IMR-90 (cell line): Measurements from ENCODE around the gene DLX2. TPM values are rescaled to one million over a fixed set of nuclear protein-coding genes. Genes with fewer than 3 reads are reported as not detected.

Experiments
- ATAC-seq: fragments of 200-7000 bp; cut with Tn5 transposase; 2 replicates; pipeline ENCODE4 v1.9.1; 2020; ENCODE audit warnings: low read depth, mild to moderate bottlenecking, moderate library complexity
- BruUV-seq: library from RNA; stranded (reverse); fragments of 400-500 nt; replicated peaks from 2 replicates; lab custom pipeline; 2021; lab: Mats Ljungman, UMichigan
- CTCF ChIA-PET: fragments of 300-600 bp; formaldehyde crosslinking; extraction: SDS; loops from one replicate; lab custom pipeline; 2021; ENCODE audit warnings: antibody characterized with exemption; lab: Yijun Ruan, JAX
- POLR2A ChIA-PET: fragments of 300-600 bp; sonication (Branson Sonifier 250); formaldehyde crosslinking; loops from one replicate; lab custom pipeline; 2022; ENCODE audit warnings: antibody characterized with exemption; ENCODE audit not compliant: unreplicated experiment; lab: Charles Lee
- DNase-seq: peaks from one replicate; pipeline ENCODE4 v3.0.0; 2013
- H2AFZ ChIP-seq: replicated peaks from 2 replicates; pipeline ENCODE3; 2013; ENCODE audit warnings: low read length, mild to moderate bottlenecking; ENCODE audit not compliant: poor library complexity
- H2AK5ac ChIP-seq: 2 replicates; pipeline ENCODE4 v1.6.1; 2013; ENCODE audit warnings: low read depth, low read length, inconsistent platforms
- H2AK9ac ChIP-seq: replicated peaks from 2 replicates; pipeline ENCODE3; 2013; ENCODE audit warnings: mild to moderate bottlenecking, low read depth, low read length, moderate library complexity; ENCODE audit not compliant: poor library complexity
- H2BK120ac ChIP-seq: 2 replicates; pipeline ENCODE4 v1.6.1; 2013; ENCODE audit warnings: low read depth, low read length, inconsistent platforms
- H2BK15ac ChIP-seq: 3 replicates; pipeline ENCODE4 v1.6.1; 2013; ENCODE audit warnings: low read depth, low read length, inconsistent platforms
- H2BK20ac ChIP-seq: 2 replicates; pipeline ENCODE4 v1.6.1; 2013; ENCODE audit warnings: low read depth, mild to moderate bottlenecking, inconsistent platforms, low read length, moderate library complexity
- H2BK5ac ChIP-seq: 2 replicates; pipeline ENCODE4 v1.6.1; 2013; ENCODE audit warnings: mild to moderate bottlenecking, low read depth, low read length, inconsistent platforms; ENCODE audit not compliant: poor library complexity, severe bottlenecking
- H3K14ac ChIP-seq: replicated peaks from 2 replicates; pipeline ENCODE4 v1.6.1; 2013; ENCODE audit warnings: low read depth, low read length, inconsistent platforms
- H3K18ac ChIP-seq: 2 replicates; pipeline ENCODE4 v1.6.1; 2013; ENCODE audit warnings: low read depth, low read length, control low read depth
- H3K23ac ChIP-seq: 2 replicates; pipeline ENCODE4 v1.6.1; 2013; ENCODE audit warnings: low read depth, low read length, inconsistent platforms
- H3K27ac ChIP-seq: 2 replicates; pipeline ENCODE4 v1.5.1; 2013; ENCODE audit warnings: mild to moderate bottlenecking, control low read depth, low read length; ENCODE audit not compliant: insufficient read depth
- H3K27me3 ChIP-seq: 2 replicates; pipeline ENCODE4 v1.6.1; 2013; ENCODE audit warnings: low read length; ENCODE audit not compliant: control insufficient read depth, insufficient read depth
- H3K36me3 ChIP-seq: 2 replicates; pipeline ENCODE4 v1.6.1; 2013; ENCODE audit warnings: low read length, mixed read lengths; ENCODE audit not compliant: control insufficient read depth, insufficient read depth
- H3K4ac ChIP-seq: 2 replicates; pipeline ENCODE4 v1.6.1; 2013; ENCODE audit warnings: low read depth, low read length, inconsistent platforms
- H3K4me1 ChIP-seq: 2 replicates; pipeline ENCODE4 v1.6.1; 2013; ENCODE audit warnings: low read length, mixed read lengths; ENCODE audit not compliant: control insufficient read depth, insufficient read depth
- H3K4me2 ChIP-seq: 2 replicates; pipeline ENCODE4 v1.6.1; 2013; ENCODE audit warnings: low read depth, mild to moderate bottlenecking, control low read depth, low read length, moderate library complexity
- H3K4me3 ChIP-seq: 2 replicates; pipeline ENCODE4 v1.5.1; 2013; ENCODE audit warnings: low read depth, mild to moderate bottlenecking, control low read depth, low read length, moderate library complexity; ENCODE audit not compliant: insufficient read depth
- H3K56ac ChIP-seq: 2 replicates; pipeline ENCODE4 v1.6.1; 2013; ENCODE audit warnings: low read length, inconsistent platforms; ENCODE audit not compliant: insufficient read depth; ENCODE audit errors: extremely low read depth
- H3K79me1 ChIP-seq, 2 experiments: 2 replicates each; pipeline ENCODE4 v1.6.1; 2013; ENCODE audit warnings: low read length in 2 of 2, inconsistent platforms in 1 of 2, low read depth in 1 of 2
- H3K9ac ChIP-seq: 2 replicates; pipeline ENCODE4 v1.6.1; 2013; ENCODE audit warnings: low read depth, low read length, control low read depth
- H3K9me1 ChIP-seq: 2 replicates; pipeline ENCODE4 v1.6.1; 2013; ENCODE audit warnings: low read length, inconsistent platforms; ENCODE audit not compliant: insufficient read depth
- H3K9me3 ChIP-seq: 2 replicates; pipeline ENCODE4 v1.6.1; 2013; ENCODE audit warnings: low read length; ENCODE audit not compliant: control insufficient read depth, insufficient read depth
- H4K20me1 ChIP-seq: 2 replicates; pipeline ENCODE4 v1.6.1; 2013; ENCODE audit warnings: low read length, inconsistent platforms; ENCODE audit not compliant: insufficient read depth
- H4K5ac ChIP-seq: 2 replicates; pipeline ENCODE4 v1.6.1; 2013; ENCODE audit warnings: mild to moderate bottlenecking, low read depth, low read length, control low read depth
- H4K8ac ChIP-seq, 2 experiments: 2 replicates each; pipeline ENCODE4 v1.6.1; 2013; ENCODE audit warnings: low read depth in 2 of 2, low read length in 2 of 2, control low read depth in 1 of 2, inconsistent platforms in 1 of 2
- H4K91ac ChIP-seq: 2 replicates; pipeline ENCODE4 v1.6.1; 2013; ENCODE audit warnings: low read depth, low read length, inconsistent platforms; ENCODE audit not compliant: insufficient read depth
- BHLHE40 ChIP-seq: fragments of 150-350 bp; IDR thresholded peaks from 2 replicates; pipeline ENCODE4 v1.6.1; 2016; ENCODE audit warnings: mild to moderate bottlenecking, low read depth, low read length
- CEBPB ChIP-seq: IDR thresholded peaks from 2 replicates; pipeline ENCODE4 v1.6.1; 2012; ENCODE audit warnings: low read depth, low read length, improper control_type of control experiment
- CHD1 ChIP-seq: IDR thresholded peaks from 2 replicates; pipeline ENCODE4 v1.6.1; 2012; ENCODE audit warnings: low read depth, low read length, improper control_type of control experiment
- CTCF ChIP-seq: conservative IDR thresholded peaks from 2 replicates; pipeline ENCODE4 v1.5.1; 2012; ENCODE audit warnings: mild to moderate bottlenecking, low read depth, low read length, improper control_type of control experiment
- FOS ChIP-seq: fragments of 150-350 bp; IDR thresholded peaks from 2 replicates; pipeline ENCODE4 v1.6.1; 2016; ENCODE audit warnings: low read depth, low read length
- MXI1 ChIP-seq: IDR thresholded peaks from 2 replicates; pipeline ENCODE4 v1.6.1; 2012; ENCODE audit warnings: low read depth, mild to moderate bottlenecking, low read length, moderate library complexity, borderline replicate concordance
- NFE2L2 ChIP-seq: fragments of 150-350 bp; IDR thresholded peaks from 2 replicates; pipeline ENCODE4 v1.6.1; 2016; ENCODE audit warnings: low read depth, mild to moderate bottlenecking, low read length
- POLR2A ChIP-seq: IDR thresholded peaks from 2 replicates; pipeline ENCODE4 v1.6.1; 2012; ENCODE audit warnings: mild to moderate bottlenecking, low read depth, low read length
- RAD21 ChIP-seq: IDR thresholded peaks from 2 replicates; pipeline ENCODE4 v1.6.1; 2012; ENCODE audit warnings: low read length, improper control_type of control experiment
- RCOR1 ChIP-seq: IDR thresholded peaks from 2 replicates; pipeline ENCODE4 v1.6.1; 2012; ENCODE audit warnings: mild to moderate bottlenecking, low read length, improper control_type of control experiment; ENCODE audit not compliant: insufficient replicate concordance
- RFX5 ChIP-seq: IDR thresholded peaks from 2 replicates; pipeline ENCODE4 v1.8.0; 2012; ENCODE audit warnings: low read depth, mild to moderate bottlenecking, low read length, moderate library complexity
- SMC3 ChIP-seq: fragments of 150-350 bp; IDR thresholded peaks from 2 replicates; pipeline ENCODE4 v1.6.1; 2016; ENCODE audit warnings: low read depth, mild to moderate bottlenecking, antibody characterized with exemption, low read length, moderate library complexity
- WGBS, 2 experiments: methylation state at CpG; one replicate each; pipeline versions ENCODE4 v1.1.5 to v1.1.7; 2013; ENCODE audit warnings: missing lambda C conversion rate in 2 of 2; ENCODE audit not compliant: insufficient read length in 1 of 2; ENCODE audit errors: extremely low coverage in 2 of 2; 5-methylcytosine and 5-hydroxymethylcytosine counted together
- dilution Hi-C: fragments of 300-500 bp; cut with HindIII; formaldehyde crosslinking; loops from one replicate; pipeline ENCODE4 v1.14.3; 2018; ENCODE audit warnings: low sequenced_read_pairs; ENCODE audit not compliant: unreplicated experiment
- in situ Hi-C: fragments of 300-500 bp; cut with MboI; formaldehyde crosslinking; loops from 3 replicates; pipeline ENCODE4 v1.14.3; 2019; ENCODE audit warnings: low sequenced_read_pairs, inconsistent platforms, mixed read lengths
- intact Hi-C: fragments of 100-400 bp; cut with micrococcal nuclease; formaldehyde crosslinking; loops from 2 replicates; pipeline ENCODE4 v1.10.0; 2022
- polyA plus RNA-seq, 3 experiments: library from polyadenylated mRNA; depleted of rRNA; stranded (reverse); fragments of >200 nt; gene quantifications; 2 replicates each; pipeline ENCODE4 v1.2.3, GENCODE V29; 2012; ENCODE audit warnings: low replicate concordance in 1 of 3
- total RNA-seq: library from RNA; depleted of rRNA; stranded (reverse); fragments of >200 nt; gene quantifications from 2 replicates; pipeline ENCODE4 v1.2.3, GENCODE V29; 2012
- TF ChIP-seq, protein P1 (sequence below): fragments of 150-350 bp; IDR thresholded peaks from 2 replicates; pipeline ENCODE4 v1.6.1; 2017; ENCODE audit warnings: mild to moderate bottlenecking, antibody characterized with exemption, low read length, low read depth

DLX2 gene
- total and polyA plus RNA-seq, 2 of the 4 experiments (the other 2 are of a cell fraction), result 0.38 TPM; not detected in 1

DNA sequence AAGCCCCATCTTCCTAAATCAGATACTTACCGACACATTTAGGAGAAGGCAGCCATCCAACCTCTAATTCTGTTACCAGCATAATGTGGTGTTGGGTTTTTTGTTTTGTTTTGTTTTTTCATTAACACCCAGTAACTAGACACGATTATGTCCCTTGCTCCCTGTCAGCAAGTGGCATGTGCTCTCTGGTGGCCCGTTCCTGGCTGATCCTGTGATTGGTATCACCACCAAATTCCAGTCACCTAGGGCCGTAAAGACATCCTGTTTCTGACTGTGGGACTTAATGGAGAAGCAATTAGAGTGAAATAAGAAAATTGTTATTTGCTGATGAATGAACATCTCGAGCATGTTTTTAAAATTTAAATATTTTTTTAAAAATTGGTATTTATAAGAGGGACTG is 23.3 kb downstream of the DLX2 start:
- ChIA-PET POLR2A (no interaction called here), CTCF (no interaction called here)
- in situ Hi-C loops, result no loop called here

More for the DNA sequence above, 23.3 kb downstream of the DLX2 start:
- H4K91ac ChIP-seq, result no peak overlapping the region
- no peak overlapping the region for H3K23ac ChIP-seq
- no peaks in the 10 kb centered on the region for H3K4me1 ChIP-seq
- peaks cover 12% of the 10 kb centered on the region for H3K9me3 ChIP-seq
- no peaks in the 10 kb centered on the region for H3K79me1 ChIP-seq
- TF ChIP-seq CEBPB (no peak), CTCF (no peak), CHD1 (no peak), RCOR1 (no peak), FOS (no peak), POLR2A (no peak), RFX5 (no peak), RAD21 (no peak), SMC3 (no peak), MXI1 (no peak), BHLHE40 (no peak), NFE2L2 (no peak)
- TF ChIP-seq, protein P1, sequence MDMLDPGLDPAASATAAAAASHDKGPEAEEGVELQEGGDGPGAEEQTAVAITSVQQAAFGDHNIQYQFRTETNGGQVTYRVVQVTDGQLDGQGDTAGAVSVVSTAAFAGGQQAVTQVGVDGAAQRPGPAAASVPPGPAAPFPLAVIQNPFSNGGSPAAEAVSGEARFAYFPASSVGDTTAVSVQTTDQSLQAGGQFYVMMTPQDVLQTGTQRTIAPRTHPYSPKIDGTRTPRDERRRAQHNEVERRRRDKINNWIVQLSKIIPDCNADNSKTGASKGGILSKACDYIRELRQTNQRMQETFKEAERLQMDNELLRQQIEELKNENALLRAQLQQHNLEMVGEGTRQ, result no peak
- no peak for ATAC-seq
- intact Hi-C loops (no loop called here), dilution Hi-C loops (no loop called here)
- no peak overlapping the region for H4K8ac ChIP-seq
- H2AK5ac ChIP-seq, result no peak overlapping the region
- BruUV-seq, result no TSS peak
- H3K27me3 ChIP-seq, result peaks cover 44% of the 10 kb centered on the region
- no peak for DNase-seq
- no peak overlapping the region for H3K18ac ChIP-seq
- 100% methylated on average over 1 of the region's 5 CpGs; no CpG with 5 or more reads in 1 of the 2 experiments for WGBS, 2 experiments
- H4K20me1 ChIP-seq, result no peaks in the 10 kb centered on the region
- H2BK5ac ChIP-seq, result no peak overlapping the region
- no peak overlapping the region for H4K5ac ChIP-seq
- no peak overlapping the region for H3K27ac ChIP-seq
- H2BK15ac ChIP-seq, result no peak overlapping the region
- no peaks in the 10 kb centered on the region for H3K36me3 ChIP-seq
- no peak overlapping the region for H2AFZ ChIP-seq
- H3K14ac ChIP-seq, result no peak overlapping the region
- no peak overlapping the region for H3K4ac ChIP-seq
- H2BK20ac ChIP-seq, result no peak overlapping the region
- no peak overlapping the region for H3K4me3 ChIP-seq
- no peak overlapping the region for H3K4me2 ChIP-seq
- no peak overlapping the region for H2BK120ac ChIP-seq
- no peak overlapping the region for H3K56ac ChIP-seq
- no peak overlapping the region for H2AK9ac ChIP-seq
- H3K9ac ChIP-seq, result no peak overlapping the region
- H3K9me1 ChIP-seq, result no peaks in the 10 kb centered on the region
